HTR-8/SVneo (cell line): ENCODE measurements around the gene SLC39A3.
A peak's percentile ranks its signal among the peaks of the same experiment; 100 is the strongest.
"Not testable (repeated sequence)": the region's sequence is repeated elsewhere in the genome, so short reads cannot be mapped to it uniquely, and the experiment has no call there.

Source experiments
- DNase-seq: peaks from one replicate; pipeline ENCODE4 v3.0.0; 2011; ENCODE audit warnings: low spot score, mixed read lengths; ENCODE audit not compliant: insufficient read length
- FAIRE-seq: peaks from 2 replicates; lab custom pipeline; 2011; peaks lifted over from hg19 to GRCh38; lab: Jason Lieb, UNC

SLC39A3 gene

DNA sequence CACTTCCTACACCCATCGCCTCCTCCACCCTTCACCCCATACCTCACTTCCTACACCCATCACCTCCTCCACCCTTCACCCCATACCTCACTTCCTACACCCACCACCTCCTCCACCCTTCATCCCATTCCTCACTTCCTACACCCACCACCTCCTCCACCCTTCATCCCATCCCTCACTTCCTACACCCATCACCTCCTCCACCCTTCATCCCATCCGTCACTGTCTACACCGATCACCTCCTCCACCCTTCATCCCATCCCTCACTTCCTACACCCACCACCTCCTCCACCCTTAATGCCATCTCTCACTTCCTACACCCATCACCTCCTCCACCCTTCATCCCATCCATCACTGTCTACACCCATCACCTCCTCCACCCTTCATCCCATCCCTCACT lies 26.6 kb downstream of the SLC39A3 start:
- FAIRE-seq, DNase-seq: not testable (repeated sequence)

DNA sequence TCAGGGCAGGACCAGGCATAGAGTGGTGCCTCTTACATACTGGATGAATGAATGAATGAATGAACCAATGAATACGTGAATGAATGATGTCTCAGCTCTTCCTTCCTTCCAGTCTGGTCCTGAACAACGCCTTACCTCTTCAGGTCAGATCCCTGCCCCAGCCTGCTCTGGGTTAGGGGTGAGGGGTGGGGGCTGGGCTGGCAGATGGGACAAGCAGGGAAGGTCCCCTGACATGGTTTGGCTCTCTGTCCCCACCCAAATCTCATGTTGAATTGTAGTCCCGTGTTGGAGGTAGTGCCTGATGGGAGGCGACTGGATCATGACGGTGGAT lies 28.0 kb downstream of the SLC39A3 start:
- no peak for FAIRE-seq
- DNase-seq, result no peak

DNA sequence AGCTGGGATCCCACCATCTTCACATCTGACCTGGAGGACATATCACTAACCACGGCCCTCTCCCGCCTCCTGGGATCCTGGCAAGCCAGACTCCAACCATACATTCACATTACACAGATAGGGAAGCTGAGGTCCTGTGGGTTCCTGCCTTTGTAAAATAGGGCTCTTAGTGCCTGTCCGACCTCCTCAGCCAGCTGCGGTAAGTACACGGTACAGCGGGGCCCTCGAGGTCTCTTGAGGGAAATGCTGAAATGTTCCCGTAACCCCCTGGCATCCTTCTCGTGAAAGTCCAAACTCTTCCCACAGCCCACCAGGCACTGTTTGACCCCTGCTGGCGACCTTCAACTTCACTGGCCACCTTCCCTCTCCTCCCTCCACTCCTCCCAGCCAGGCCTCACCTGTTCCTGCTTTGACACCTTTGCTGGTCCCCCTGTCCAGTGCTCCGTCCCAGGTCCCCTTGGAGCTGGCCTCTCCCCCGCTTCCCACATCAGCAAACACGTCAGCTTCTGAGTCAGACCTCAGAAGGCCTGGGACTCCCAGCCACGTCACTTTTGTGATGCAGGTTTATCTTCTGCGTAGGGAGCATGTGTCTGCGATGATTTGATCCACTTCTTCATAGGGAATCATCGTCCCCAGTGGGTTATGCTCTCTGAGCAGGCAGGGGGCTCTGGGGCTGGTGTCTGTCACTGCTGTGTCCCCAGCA lies 28.5 kb downstream of the SLC39A3 start:
- FAIRE-seq (no peak), DNase-seq (no peak)

DNA sequence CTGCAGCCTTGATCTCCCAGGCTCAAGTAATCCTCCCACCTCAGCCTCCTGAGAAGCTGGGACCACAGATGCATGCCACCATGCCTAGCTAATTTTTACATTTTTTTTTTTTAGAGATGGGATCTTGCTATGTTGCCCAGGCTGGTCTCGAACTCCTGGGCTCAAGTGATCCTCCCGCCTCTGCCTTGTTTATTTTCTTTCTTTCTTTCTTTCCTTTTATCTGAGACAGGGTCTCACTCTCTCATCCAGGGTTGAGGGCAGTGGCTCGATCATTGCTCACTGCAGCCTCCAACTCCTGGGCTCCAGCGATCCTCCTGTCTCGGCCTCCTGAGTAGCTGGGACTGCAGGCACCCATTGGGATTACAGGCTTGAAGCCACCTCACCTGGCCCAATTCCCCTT lies 33.6 kb downstream of the SLC39A3 start:
- no peak for DNase-seq
- FAIRE-seq, result no peak

DNA sequence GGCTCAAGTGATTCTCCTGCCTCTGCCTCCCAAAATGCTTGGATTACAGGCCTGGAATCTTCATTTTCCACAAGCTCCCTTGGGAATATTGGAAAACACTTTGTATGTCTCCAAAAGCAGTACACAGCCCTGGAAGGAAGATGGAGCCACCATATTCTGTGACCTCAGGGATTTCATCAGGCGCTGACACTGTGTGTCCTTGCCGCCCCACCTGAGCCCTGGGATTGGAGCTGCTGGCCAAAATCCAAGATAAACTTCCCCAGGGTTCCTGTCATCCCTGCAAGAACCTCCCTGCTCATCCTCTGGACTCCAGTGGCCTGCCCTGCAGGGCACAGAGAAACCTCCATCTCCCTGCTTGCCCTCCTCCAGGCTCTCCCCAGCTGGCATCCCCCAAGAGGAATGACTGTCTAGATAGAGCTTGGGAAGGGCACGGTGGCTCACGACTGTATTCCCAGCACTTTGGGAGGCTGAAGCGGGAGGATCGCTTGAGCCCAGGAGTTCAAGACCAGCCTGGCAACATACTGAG lies 36.1 kb downstream of the SLC39A3 start:
- FAIRE-seq (no peak), DNase-seq (no peak)

DNA sequence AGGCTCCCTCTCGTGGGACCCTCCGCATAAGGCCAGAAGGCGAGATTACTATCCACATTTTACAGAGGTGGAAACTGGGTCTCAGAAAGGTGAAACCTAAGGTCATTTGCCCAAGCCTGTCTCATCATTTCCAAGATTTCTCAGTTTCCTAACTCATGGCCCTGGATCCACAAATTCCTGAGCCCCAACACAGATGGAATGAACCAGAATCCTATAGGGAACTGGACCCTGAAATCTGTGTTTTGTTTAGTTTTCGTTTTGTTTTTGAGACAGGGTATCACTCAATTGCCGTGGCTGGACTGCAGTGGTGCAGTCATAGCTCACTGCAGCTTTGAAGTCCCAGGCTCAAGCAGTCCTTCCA lies 36.8 kb downstream of the SLC39A3 start:
- FAIRE-seq, result no peak
- no peak for DNase-seq

GRCh38 chr19:2702170-2703076 lies 37.4 kb downstream of the SLC39A3 start, which contains the start of gene GNG7:
Gene GNG7 (minus strand): TSS chr19:2702694. CDS start chr19:2520688, 182,006 bp downstream.
- DNase-seq (peak; percentile 94), FAIRE-seq (no peak)

- FAIRE-seq, result no peak
- DNase-seq, result no peak
These were observed 38.3 kb downstream of the SLC39A3 start for GRCh38 chr19:2701361-2702169.

DNA sequence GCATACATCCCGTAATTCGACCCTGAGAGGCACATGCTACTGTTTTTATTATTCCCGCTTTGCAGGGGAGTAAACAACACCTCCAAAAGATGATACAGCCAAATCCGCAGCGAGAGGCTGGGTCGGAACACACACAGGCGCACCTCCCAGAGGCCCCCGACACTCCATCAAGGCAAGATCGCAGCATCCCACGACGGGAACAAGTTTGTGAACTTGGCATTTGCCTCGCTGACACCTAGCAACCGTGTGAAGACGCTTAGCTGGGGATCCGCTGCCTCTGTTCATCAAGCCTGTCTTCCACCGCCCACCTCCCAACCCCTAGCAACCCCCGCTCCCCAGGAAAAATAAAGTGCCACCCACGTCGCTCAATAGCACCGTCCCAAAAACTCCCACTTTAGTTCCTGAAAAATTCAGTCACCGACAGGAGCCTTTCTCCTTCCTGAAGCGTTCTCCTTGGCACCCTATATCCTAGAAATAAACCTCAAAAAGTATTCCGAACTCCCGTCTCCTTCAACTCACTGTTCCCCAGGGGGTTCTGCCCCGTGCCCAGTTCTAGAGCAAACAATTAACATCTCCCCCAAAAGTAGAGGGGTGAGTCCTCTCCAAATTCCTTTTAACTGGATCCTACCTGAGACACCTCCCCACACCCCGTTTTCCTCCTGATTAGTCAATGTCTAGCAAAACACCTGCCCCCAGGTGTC lies 39.0 kb downstream of the SLC39A3 start:
- FAIRE-seq, result no peak
- no peak for DNase-seq

DNA sequence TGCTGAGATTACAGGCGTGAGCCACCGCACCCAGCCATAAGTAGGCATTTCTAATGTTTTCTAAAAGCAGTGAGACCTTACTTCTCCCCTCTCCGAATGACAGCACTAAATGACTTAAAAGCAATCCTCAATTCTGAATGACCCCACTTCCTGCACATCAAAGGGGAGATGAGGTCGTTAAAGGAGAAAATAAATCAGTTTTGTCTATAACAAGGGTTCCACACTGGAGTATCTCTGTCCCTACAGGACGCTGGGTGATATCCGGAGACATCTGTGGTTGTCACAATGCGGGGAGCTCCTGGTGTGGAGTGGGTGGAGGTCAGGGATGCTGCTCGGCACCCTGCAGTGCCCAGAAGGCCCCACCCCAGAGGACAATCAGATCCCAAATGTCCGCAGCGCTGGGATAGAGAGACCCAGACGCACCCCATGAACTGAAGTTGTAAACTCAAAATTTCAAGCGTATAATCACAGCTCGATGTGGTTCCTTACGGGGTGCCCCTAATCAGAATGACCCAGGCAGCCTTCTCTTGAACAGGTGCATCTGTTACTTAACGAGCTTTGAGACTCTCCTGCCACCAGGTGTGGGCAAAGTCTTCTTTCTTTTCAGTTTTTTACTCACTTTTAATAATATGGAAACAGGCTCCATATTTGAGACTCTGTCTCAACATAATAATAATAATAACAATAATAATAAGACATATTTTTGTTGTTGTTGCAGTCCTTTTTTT lies 40.2 kb downstream of the SLC39A3 start:
- FAIRE-seq (no peak), DNase-seq (no peak)

DNA sequence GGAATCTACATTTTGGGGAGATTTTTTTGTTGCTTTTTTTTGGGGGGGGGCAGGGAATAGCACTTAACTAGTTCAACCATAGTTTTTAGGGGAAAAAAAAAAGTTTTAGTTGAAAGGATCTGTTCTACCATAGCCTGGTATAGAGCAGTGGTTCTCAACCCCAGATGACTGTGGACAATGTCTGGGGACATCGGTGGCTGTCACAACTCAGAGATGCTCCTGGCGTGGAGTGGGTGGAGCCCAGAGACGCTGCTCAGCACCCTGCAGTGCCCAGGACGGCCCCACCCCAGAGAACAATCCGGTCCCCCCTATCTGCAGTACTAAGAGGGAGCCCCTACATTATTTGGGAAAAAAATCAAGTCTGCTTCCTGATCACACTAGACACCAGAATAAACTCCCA lies 45.6 kb downstream of the SLC39A3 start:
- no peak for DNase-seq
- no peak for FAIRE-seq

- DNase-seq, result no peak
- no peak for FAIRE-seq
These were observed 46.2 kb downstream of the SLC39A3 start for GRCh38 chr19:2693492-2694160.

- no peak for DNase-seq
These were observed 47.9 kb downstream of the SLC39A3 start for GRCh38 chr19:2691951-2692350.

GRCh38 chr19:2690856-2691255 lies 49.0 kb downstream of the SLC39A3 start:
- DNase-seq (no peak), FAIRE-seq (no peak)

More at GRCh38 chr19:2691951-2692350, 47.9 kb downstream of the SLC39A3 start:
- FAIRE-seq, result no peak

- no peak for FAIRE-seq
- DNase-seq, result no peak
These were observed 53.5 kb downstream of the SLC39A3 start for GRCh38 chr19:2686360-2686759.

DNA sequence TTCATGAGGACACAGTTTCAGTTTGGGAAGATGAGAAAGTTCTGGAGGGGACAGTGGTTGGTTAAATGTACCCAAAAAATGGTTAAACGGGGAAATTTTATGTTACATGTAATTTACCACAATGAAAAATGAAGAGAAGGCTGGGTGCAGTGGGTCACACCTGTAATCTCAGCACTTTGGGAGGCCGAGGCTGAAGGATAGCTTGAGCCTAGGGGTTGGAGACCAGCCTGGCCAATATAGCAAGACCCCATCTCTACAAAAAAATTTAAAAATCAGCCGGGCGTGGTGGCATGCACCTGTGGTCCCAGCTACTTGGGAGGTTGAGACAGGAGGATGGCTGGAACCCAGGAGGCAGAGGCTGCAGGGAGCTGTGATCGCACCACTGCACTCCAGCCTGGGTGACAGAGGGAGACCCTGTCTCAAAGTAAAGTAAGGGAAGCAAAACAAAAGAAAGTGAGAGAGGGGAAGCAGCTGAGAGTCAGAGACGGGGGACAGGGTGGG lies 54.6 kb downstream of the SLC39A3 start:
- DNase-seq (no peak), FAIRE-seq (no peak)

DNA sequence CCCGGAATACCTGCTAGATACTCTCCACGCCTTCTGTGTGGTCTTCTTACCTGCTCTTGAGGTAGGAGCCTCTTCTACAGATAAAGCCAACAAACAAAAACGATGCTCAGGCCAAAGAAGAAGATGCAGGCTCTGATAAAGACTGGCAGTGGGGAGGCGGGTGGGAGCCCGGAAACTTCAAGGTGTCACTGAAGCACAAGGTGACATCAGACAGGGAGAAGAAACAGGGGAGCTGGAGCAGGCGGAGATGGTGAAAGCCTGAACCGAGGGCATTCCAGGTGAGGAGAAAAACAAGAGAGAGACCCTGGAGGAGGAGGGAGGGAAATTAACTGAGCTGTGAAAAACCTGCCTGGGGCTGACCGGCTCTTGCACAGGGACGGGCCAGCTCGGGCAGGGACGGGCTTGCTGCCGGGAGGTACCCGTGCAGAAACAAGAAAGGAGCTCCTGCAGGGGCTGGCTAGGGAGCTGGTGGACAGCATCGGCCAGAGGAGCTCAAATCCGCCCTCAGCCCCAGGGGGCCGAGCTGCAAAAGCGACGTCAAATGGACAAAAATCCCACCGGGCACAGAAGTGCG lies 56.3 kb downstream of the SLC39A3 start:
- DNase-seq, result no peak
- FAIRE-seq, result no peak
